C4-2B (cell line): ENCODE results near the gene POLR2J.

ENCODE experiments used
- CTCF ChIP-seq: fragments of 450-650 bp; conservative IDR thresholded peaks from 2 replicates; pipeline ENCODE4 v1.5.1; 2017; ENCODE audit warnings: mild to moderate bottlenecking
- ZFX ChIP-seq: fragments of 450-650 bp; IDR thresholded peaks from 2 replicates; pipeline ENCODE4 v1.6.1; 2017

GRCh38 chr7:102473271-102473991, 5.3 kb downstream of the POLR2J start:
- no peak for TF ChIP-seq CTCF
- no peak for TF ChIP-seq ZFX
